ENCODE results near the gene CAV2.

Gene CAV2

DNA sequence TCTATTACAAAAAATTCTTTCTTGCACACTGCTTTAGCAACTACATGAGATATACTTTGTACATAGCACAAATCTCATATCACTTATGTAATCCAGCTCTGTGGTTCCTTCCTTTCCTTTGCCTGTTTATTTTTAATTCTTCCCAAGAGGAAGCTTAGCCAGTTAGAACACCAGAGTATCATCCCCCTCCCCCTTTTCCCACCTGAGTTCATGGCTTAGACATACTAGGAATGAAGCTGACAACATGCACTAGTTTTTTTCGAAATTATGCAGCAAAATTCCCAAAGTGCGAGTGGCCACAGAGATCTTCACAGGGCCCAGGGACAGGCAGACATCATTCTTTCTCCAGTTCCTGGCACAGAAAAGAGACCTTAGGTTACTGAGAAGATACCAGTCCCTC lies 43.1 kb downstream of the CAV2 start:
- H3K27me3 ChIP-seq (ENCODE audit: insufficient read depth, low read length) = no peaks in the 10 kb centered on the region
- H3K79me2 ChIP-seq (ENCODE audit: insufficient read depth, low read length) = no peaks in the 10 kb centered on the region
- H3K4me2 ChIP-seq (ENCODE audit: low read length) = no peak overlapping the region
- no peaks in the 10 kb centered on the region for H3K9me2 ChIP-seq (ENCODE audit: low read depth, low read length)
- H3K4me3 ChIP-seq (ENCODE audit: low read depth, low read length, poor library complexity, severe bottlenecking) = no peak overlapping the region
- no peaks in the 10 kb centered on the region for H3K9me3 ChIP-seq (ENCODE audit: low read length)
- no peak for TF ChIP-seq EZH2 (IDR thresholded peaks at IDR 0.05; ENCODE audit: borderline replicate concordance, low read length)
- TF ChIP-seq, protein P1, sequence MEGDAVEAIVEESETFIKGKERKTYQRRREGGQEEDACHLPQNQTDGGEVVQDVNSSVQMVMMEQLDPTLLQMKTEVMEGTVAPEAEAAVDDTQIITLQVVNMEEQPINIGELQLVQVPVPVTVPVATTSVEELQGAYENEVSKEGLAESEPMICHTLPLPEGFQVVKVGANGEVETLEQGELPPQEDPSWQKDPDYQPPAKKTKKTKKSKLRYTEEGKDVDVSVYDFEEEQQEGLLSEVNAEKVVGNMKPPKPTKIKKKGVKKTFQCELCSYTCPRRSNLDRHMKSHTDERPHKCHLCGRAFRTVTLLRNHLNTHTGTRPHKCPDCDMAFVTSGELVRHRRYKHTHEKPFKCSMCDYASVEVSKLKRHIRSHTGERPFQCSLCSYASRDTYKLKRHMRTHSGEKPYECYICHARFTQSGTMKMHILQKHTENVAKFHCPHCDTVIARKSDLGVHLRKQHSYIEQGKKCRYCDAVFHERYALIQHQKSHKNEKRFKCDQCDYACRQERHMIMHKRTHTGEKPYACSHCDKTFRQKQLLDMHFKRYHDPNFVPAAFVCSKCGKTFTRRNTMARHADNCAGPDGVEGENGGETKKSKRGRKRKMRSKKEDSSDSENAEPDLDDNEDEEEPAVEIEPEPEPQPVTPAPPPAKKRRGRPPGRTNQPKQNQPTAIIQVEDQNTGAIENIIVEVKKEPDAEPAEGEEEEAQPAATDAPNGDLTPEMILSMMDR (IDR thresholded peaks at IDR 0.05; ENCODE audit: low read length) = no peak
- no peaks in the 10 kb centered on the region for H4K20me1 ChIP-seq (ENCODE audit: insufficient read depth, low read length)
- no peaks in the 10 kb centered on the region for H3K36me3 ChIP-seq (ENCODE audit: insufficient read depth, low read length)
- H3K9ac ChIP-seq (ENCODE audit: low read length) = no peak overlapping the region
- no peak overlapping the region for H2AFZ ChIP-seq (ENCODE audit: low read length)
- no peaks in the 10 kb centered on the region for H3K4me1 ChIP-seq (ENCODE audit: insufficient read depth, low read length, severe bottlenecking)
- H3F3A ChIP-seq (ENCODE audit: insufficient read depth, low read length) = no peaks in the 10 kb centered on the region
- H3K27ac ChIP-seq (ENCODE audit: low read depth, low read length, poor library complexity, severe bottlenecking) = no peak overlapping the region

DNA sequence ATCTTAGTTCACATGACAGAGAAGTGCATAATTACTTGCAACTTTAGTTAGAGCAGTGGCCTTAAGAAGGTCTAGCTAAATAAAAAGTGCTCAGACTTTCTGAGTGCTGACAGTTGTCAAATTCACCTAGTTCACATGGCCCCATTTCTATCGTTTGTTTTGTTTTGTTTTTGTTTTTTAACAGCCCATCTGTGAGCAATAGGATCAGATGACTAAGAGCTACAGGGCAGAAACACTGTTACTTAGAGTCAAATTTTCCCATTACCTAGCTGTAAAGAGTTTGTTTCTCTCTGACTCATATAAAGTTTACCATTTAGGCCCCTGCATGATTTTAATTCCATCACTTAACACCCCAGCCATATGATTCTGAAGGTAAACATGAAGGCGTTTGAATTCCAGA lies 44.1 kb downstream of the CAV2 start:
- no peaks in the 10 kb centered on the region for H3K79me2 ChIP-seq (ENCODE audit: insufficient read depth, low read length)
- no peaks in the 10 kb centered on the region for H3K9me3 ChIP-seq (ENCODE audit: low read length)
- H3K27me3 ChIP-seq (ENCODE audit: insufficient read depth, low read length) = no peaks in the 10 kb centered on the region
- H3F3A ChIP-seq (ENCODE audit: insufficient read depth, low read length) = no peaks in the 10 kb centered on the region
- no peaks in the 10 kb centered on the region for H3K4me1 ChIP-seq (ENCODE audit: insufficient read depth, low read length, severe bottlenecking)
- H3K4me2 ChIP-seq (ENCODE audit: low read length) = no peak overlapping the region
- no peak overlapping the region for H3K4me3 ChIP-seq (ENCODE audit: low read depth, low read length, poor library complexity, severe bottlenecking)
- no peaks in the 10 kb centered on the region for H3K9me2 ChIP-seq (ENCODE audit: low read depth, low read length)
- no peaks in the 10 kb centered on the region for H3K36me3 ChIP-seq (ENCODE audit: insufficient read depth, low read length)
- no peak overlapping the region for H3K9ac ChIP-seq (ENCODE audit: low read length)
- no peaks in the 10 kb centered on the region for H4K20me1 ChIP-seq (ENCODE audit: insufficient read depth, low read length)
- TF ChIP-seq, protein P1 (IDR thresholded peaks at IDR 0.05; ENCODE audit: low read length) = no peak
- TF ChIP-seq EZH2 (IDR thresholded peaks at IDR 0.05; ENCODE audit: borderline replicate concordance, low read length) = no peak
- H2AFZ ChIP-seq (ENCODE audit: low read length) = no peak overlapping the region
- no peak overlapping the region for H3K27ac ChIP-seq (ENCODE audit: low read depth, low read length, poor library complexity, severe bottlenecking)

- Histone ChIP-seq H3K79me2 (ENCODE audit: insufficient read depth, low read length) (no peaks in the 10 kb centered on the region), H3K36me3 (ENCODE audit: insufficient read depth, low read length) (no peaks in the 10 kb centered on the region), H4K20me1 (ENCODE audit: insufficient read depth, low read length) (no peaks in the 10 kb centered on the region), H3K9ac (ENCODE audit: low read length) (no peak overlapping the region), H2AFZ (ENCODE audit: low read length) (no peak overlapping the region), H3K4me2 (ENCODE audit: low read length) (no peak overlapping the region), H3K9me3 (ENCODE audit: low read length) (no peaks in the 10 kb centered on the region), H3K27me3 (ENCODE audit: insufficient read depth, low read length) (no peaks in the 10 kb centered on the region), H3K4me1 (ENCODE audit: insufficient read depth, low read length, severe bottlenecking) (no peaks in the 10 kb centered on the region), H3K4me3 (ENCODE audit: low read depth, low read length, poor library complexity, severe bottlenecking) (no peak overlapping the region), H3F3A (ENCODE audit: insufficient read depth, low read length) (no peaks in the 10 kb centered on the region), H3K27ac (ENCODE audit: low read depth, low read length, poor library complexity, severe bottlenecking) (no peak overlapping the region), H3K9me2 (ENCODE audit: low read depth, low read length) (no peaks in the 10 kb centered on the region)
- TF ChIP-seq, protein P1 (IDR thresholded peaks at IDR 0.05; ENCODE audit: low read length) = no peak
- no peak for TF ChIP-seq EZH2 (IDR thresholded peaks at IDR 0.05; ENCODE audit: borderline replicate concordance, low read length)
Measured at GRCh38 chr7:116544487-116544886, 44.9 kb downstream of the CAV2 start.
